MM.1S (cell line): Measurements from ENCODE around the gene ZNF764.

ENCODE experiments used
- EZH2 ChIP-seq: fragments of 300-600 bp; sonication (generic); optimal IDR thresholded peaks from 2 replicates; pipeline ENCODE3; 2017; ENCODE audit warnings: low read depth, mild to moderate bottlenecking, antibody characterized with exemption, low read length, mixed read lengths
- EZH2phosphoT487 ChIP-seq: fragments of 300-600 bp; sonication (generic); IDR thresholded peaks from 2 replicates; pipeline ENCODE4 v1.6.1; 2018; ENCODE audit warnings: antibody characterized with exemption, low read length

DNA sequence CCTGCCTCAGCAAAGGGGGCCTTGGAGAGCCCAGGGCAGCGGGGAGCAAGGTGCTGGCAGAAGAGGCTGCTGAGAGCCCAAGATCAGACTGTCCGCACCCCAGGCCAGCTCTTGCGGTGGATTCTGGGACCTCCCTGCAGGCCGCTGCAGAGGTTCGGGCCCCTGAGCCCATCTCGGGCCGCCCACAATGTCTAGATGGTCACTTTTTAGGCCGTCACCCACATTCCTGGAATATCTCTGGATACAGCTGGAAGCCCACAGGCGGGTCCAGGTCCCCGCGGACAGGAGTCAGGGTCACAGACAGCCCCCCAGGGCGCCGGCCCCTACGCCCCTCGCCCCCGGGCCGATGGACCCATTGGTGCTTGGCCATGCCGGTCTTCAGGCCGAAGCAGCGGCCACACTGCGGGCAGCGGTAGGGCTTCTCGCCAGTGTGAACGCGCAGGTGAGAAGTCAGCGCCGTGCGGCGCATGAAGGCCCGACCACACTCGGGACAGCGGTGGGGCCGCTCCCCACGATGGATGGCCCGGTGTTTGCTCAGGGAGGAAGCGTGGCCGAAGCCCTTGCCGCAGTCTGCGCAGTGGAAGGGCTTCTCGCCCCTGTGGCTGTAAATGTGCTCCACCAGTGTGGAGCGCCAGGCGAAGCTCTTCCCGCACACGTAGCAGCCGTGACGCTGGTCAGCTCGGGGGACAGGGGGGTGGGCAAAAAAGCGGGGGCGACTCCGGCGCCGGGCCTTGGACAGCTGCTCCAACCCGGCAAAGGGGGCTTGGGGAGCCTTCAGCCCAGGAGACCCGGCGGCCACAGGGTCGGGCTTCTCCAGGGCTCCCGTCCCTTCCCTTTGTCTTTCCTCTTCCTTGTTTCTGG is 25.7 kb downstream of the ZNF764 start:
- TF ChIP-seq EZH2 = no peak
- TF ChIP-seq EZH2phosphoT487 = no peak
